Naive thymus-derived CD8-positive, alpha-beta T cell (primary cell): Measurements from ENCODE around the gene CLK2. TPM values are rescaled to one million over a fixed set of nuclear protein-coding genes. Genes with fewer than 3 reads are reported as not detected.
"Not testable (repeated sequence)": the region's sequence is repeated elsewhere in the genome, so short reads cannot be mapped to it uniquely, and the experiment has no call there.

Experiments used
- ATAC-seq, 2 donors: fragments of 150-1000 bp; cut with Tn5 transposase in 1 of 2; sonication (Bioruptor Pico), chemical (Tn5 transposase) in 1 of 2; 1 replicate in 1 of 2; 2 replicates in 1 of 2; pipeline ENCODE4 v1.10.0; 2021; ENCODE audit warnings: mild to moderate bottlenecking in 2 of 2, moderate library complexity in 2 of 2
- POLR2A ChIA-PET: fragments of 350-600 bp; sonication (Branson Sonifier 250); formaldehyde crosslinking; loops from one replicate; lab custom pipeline; 2021; ENCODE audit warnings: antibody characterized with exemption; lab: Charles Lee
- DNase-seq, 10 donors: peaks; one replicate each; pipeline versions ENCODE4 v3.0.0 to v3.0.0-alpha.2; 2020 to 2022
- H3K27ac Mint-ChIP-seq, 10 donors: one replicate each; pipeline ENCODE4 v1.8.0; 2020 to 2022; ENCODE audit warnings: mild to moderate bottlenecking in 10 of 10, mixed read lengths in 10 of 10, moderate library complexity in 4 of 10, inconsistent platforms in 1 of 10
- H3K27me3 Mint-ChIP-seq, 5 donors: one replicate each; pipeline ENCODE4 v1.8.0; 2021 to 2022; ENCODE audit warnings: mixed read lengths in 5 of 5
- H3K36me3 Mint-ChIP-seq, 3 donors: one replicate each; pipeline ENCODE4 v1.8.0; 2020 to 2022; ENCODE audit warnings: mixed read lengths in 3 of 3, mild to moderate bottlenecking in 2 of 3, inconsistent platforms in 1 of 3
- H3K4me1 Mint-ChIP-seq, 4 donors: one replicate each; pipeline ENCODE4 v1.8.0; 2021 to 2022; ENCODE audit warnings: mixed read lengths in 4 of 4
- H3K4me3 Mint-ChIP-seq, 10 donors: one replicate each; pipeline ENCODE4 v1.8.0; 2020 to 2022; ENCODE audit warnings: mild to moderate bottlenecking in 10 of 10, mixed read lengths in 10 of 10, moderate library complexity in 6 of 10, inconsistent platforms in 1 of 10
- H3K9me3 Mint-ChIP-seq, 9 donors: one replicate each; pipeline ENCODE4 v1.8.0; 2020 to 2022; ENCODE audit warnings: mixed read lengths in 9 of 9, mild to moderate bottlenecking in 3 of 9, inconsistent platforms in 1 of 9, moderate library complexity in 1 of 9
- polyA plus RNA-seq, 3 donors: library from polyadenylated mRNA; unstranded; fragments of 300-500 nt; fragmentation: Illumina TruSeq; gene quantifications; one replicate each; pipeline ENCODE4 v1.2.3, GENCODE V29; 2021
- total RNA-seq, 8 experiments: library from RNA in 2 of 8; stranded (reverse) in 2 of 8; gene quantifications; one replicate each; pipeline ENCODE4 v1.2.3 and lab custom pipeline; 2021 to 2026

CLK2 gene
- total and polyA plus RNA-seq, 5 experiments from 2014 or later = 11.3 to 134 (median 22.6) TPM

DNA sequence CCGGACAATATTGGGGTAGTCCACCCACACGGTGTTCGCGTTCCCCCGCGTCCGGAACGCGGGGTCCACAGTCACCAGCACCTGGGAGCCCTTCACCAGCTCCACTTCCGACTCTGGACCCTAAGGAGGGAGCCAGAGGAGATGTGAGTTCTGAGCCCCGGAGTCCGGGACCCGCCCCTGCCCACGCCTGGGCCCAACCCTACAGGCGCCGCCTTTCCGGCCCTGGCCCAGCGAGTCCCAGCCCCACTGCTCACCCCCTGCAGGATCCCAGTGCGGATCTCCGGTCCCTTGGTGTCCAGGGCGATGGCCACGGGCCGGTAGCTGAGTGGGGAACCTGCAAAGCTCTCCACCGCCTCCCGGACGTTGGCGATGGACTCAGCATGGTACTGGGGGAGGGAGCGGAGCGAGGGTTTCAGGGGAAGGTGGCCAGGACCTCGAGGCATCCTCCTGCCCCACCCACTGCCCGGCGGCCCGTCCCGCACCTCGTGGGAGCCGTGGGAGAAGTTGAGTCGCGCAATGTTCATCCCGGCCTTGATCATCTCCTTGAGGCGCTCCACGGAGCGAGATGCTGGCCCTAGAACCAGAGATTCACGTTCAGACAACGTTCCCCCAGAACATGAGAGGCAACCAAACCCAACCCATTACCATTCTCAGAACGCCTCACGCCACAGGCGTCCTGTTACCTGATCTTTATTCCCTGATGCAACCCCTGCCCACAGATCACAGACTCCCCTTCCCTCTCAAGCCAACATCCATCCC lies 22.1 kb upstream of the CLK2 start:
- H3K9me3 Mint-ChIP-seq = no peaks in the 10 kb centered on the region
- POLR2A ChIA-PET = no interaction called here
- peaks cover 0 to 2% (median 0%) of the 10 kb centered on the region in 3 donors for H3K36me3 Mint-ChIP-seq
- no peak overlapping the region for H3K4me3 Mint-ChIP-seq
- H3K4me1 Mint-ChIP-seq = peaks cover 3 to 11% (median 6%) of the 10 kb centered on the region in 4 donors
- no peak overlapping the region for H3K27ac Mint-ChIP-seq
- H3K27me3 Mint-ChIP-seq = peaks cover 23 to 49% (median 38%) of the 10 kb centered on the region in 5 donors
- DNase-seq = no peak
- no peak for ATAC-seq

DNA sequence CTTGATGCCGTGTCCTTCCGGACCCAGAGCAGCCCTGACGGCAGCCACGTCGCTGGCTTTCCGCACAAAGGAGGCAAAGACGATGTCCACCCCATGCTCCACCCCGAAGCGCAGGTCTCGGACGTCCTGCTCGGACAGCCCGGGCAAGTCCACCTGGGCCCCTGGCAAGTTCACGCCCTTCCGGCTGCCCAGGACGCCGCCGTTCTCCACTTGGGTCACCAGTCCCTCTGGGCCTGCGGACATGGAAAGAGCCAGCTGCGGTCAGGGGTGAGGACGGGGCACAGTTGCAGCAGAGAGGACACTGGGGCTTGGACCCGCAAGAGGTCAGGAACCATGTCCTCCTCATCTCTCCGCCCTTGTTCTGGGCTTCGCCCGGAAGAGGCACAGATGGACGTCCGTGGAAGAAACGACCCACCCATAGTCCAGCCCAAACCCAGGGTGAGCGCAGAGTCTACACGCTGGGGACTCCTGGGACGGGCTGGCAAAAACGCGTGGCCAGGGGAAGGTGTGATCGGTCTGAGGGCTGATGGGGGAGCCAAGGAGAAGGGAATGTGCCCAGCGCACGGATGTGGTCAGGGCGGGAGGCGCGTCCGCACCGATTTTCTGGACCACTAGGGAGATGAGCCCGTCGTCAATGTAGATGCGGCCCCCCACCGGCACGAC lies 21.3 kb upstream of the CLK2 start:
- peak overlapping the region in 1 of 10 donors; percentile 54 for H3K27ac Mint-ChIP-seq
- H3K4me1 Mint-ChIP-seq = peaks cover 3 to 11% (median 6%) of the 10 kb centered on the region in 4 donors
- H3K36me3 Mint-ChIP-seq = peaks cover 0 to 2% (median 0%) of the 10 kb centered on the region in 3 donors
- no peaks in the 10 kb centered on the region for H3K9me3 Mint-ChIP-seq
- H3K27me3 Mint-ChIP-seq = peaks cover 25 to 49% (median 42%) of the 10 kb centered on the region in 5 donors
- no peak for ATAC-seq
- no peak for DNase-seq
- H3K4me3 Mint-ChIP-seq = peak overlapping the region in 4 of 10 donors; percentile 0 to 61 (median 42)
- POLR2A ChIA-PET = no interaction called here

DNA sequence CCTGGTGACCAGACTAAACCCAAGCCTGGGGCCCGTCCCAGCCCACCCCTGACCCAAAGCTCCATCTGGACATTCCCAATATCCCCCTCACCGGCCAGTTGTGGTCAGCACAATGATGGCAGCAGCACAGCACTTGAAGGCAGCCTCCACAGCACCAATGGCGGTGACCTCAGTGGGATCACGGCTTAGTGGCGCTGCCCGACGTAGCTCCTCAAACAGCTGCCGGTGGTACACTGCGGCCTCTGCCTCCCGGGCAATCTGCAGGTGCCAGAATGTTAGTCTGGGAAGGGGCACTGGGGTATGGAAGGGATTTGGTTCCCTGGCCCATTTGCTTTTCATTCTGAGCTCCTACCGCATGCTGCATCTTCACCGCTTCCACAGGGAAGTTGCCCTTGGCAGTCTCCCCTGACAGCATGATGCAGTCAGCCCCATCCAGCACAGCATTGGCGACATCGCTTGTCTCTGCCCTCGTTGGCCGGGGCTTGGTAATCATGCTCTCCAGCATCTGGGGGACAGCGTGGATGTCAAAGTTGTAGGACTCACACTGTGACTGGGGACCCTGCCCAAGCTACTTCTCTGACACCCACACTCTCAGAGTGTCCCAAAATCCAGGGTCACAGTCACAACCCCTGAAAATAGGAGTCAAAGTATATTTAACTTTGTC lies 19.9 kb upstream of the CLK2 start:
- peaks cover 3 to 11% (median 6%) of the 10 kb centered on the region in 4 donors for H3K4me1 Mint-ChIP-seq
- ATAC-seq (no peak), DNase-seq (no peak)
- H3K27ac Mint-ChIP-seq = peak overlapping the region in 1 of 10 donors; percentile 38
- no peaks in the 10 kb centered on the region for H3K9me3 Mint-ChIP-seq
- H3K36me3 Mint-ChIP-seq = peaks cover 0 to 2% (median 0%) of the 10 kb centered on the region in 3 donors
- H3K27me3 Mint-ChIP-seq = peaks cover 25 to 49% (median 39%) of the 10 kb centered on the region in 5 donors
- no peak overlapping the region for H3K4me3 Mint-ChIP-seq
- POLR2A ChIA-PET = interaction anchor here (0.9 kb wide), 1 partner anchor 28 kb away, joined by 4 read pairs; no protein-coding TSS in a partner anchor

DNA sequence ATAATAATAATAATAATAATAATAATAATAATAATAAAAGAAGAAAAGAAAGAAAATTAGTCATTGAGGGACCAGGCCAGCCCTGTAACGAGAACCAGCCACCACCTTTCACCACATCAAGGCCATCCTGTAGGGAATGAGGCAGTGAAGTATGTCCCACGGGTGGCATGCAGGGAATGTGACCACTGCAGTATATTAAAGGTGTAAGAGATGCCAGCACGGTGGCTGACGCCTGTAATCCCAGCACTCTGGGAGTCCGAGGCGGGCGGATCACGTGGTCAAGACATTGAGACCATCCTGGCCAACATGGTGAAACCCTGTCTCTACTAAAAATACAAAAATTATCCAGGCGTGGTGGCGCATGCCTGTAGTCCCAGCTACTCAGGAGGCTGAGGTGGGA lies 17.7 kb upstream of the CLK2 start:
- POLR2A ChIA-PET = interaction anchor here (0.7 kb wide), 1 partner anchor 372 kb away, joined by 3 read pairs; no protein-coding TSS in a partner anchor
- Mint-ChIP-seq H3K4me1 (peaks cover 3 to 11% (median 6%) of the 10 kb centered on the region in 4 donors), H3K27me3 (peaks cover 15 to 28% (median 21%) of the 10 kb centered on the region in 5 donors)
- not testable (repeated sequence) for H3K9me3 Mint-ChIP-seq, H3K4me3 Mint-ChIP-seq, H3K27ac Mint-ChIP-seq, H3K36me3 Mint-ChIP-seq, ATAC-seq, DNase-seq

DNA sequence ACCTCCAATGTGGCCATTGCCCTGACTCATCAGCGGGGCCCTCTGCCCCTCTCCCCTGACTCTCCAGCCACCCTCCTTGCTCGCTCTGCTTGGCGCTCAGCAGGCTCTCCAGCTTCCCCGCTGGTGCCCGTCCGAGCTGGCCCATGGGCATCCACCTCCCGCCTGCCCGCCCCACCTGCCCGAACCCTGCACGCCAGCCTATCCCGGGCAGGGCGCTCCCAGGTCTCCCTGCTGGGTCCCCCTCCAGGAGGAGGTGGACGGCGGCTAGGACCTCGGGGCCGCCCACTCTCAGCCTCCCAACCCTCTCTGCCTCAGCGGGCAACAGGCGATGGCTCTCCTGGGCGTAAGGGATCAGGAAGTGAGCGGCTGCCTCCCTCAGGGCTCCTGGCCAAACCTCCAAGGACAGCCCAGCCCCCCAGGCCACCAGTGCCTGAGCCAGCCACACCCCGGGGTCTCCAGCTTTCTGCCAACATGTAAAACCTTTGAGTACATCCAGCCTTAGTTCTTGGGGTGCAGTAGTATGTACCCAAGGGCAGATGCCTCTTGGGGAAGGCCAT lies 14.8 kb upstream of the CLK2 start:
- Mint-ChIP-seq H3K9me3 (no peaks in the 10 kb centered on the region), H3K27me3 (peaks cover 0 to 7% (median 5%) of the 10 kb centered on the region in 5 donors), H3K4me1 (no peaks in the 10 kb centered on the region), H3K4me3 (no peak overlapping the region), H3K36me3 (no peaks in the 10 kb centered on the region), H3K27ac (no peak overlapping the region)
- POLR2A ChIA-PET = no interaction called here
- DNase-seq = no peak
- ATAC-seq = no peak

DNA sequence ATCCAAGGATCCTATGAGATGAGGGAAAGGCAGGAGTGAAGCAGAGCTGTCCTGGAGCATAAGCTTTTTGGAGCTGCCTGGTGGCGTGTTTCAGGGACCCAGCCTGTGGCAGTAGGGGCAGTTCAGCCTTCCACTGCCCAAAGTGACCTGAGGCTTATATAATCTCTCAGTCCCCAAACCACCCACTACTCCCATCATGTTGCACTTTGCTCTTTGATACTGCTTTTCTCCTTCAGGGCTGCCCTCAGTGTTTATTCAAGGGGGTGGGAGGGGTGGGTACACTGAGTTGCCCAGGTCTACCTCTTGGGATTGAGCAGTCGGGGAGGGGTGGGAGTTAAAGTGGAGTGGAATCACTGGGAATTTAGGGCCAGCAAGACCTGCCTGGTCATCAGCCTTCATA lies 13.2 kb upstream of the CLK2 start:
- no peaks in the 10 kb centered on the region for H3K4me1 Mint-ChIP-seq
- ATAC-seq (no peak), DNase-seq (no peak)
- H3K36me3 Mint-ChIP-seq = no peaks in the 10 kb centered on the region
- no peak overlapping the region for H3K27ac Mint-ChIP-seq
- no peaks in the 10 kb centered on the region for H3K9me3 Mint-ChIP-seq
- H3K4me3 Mint-ChIP-seq = no peak overlapping the region
- POLR2A ChIA-PET = no interaction called here
- peaks cover 0 to 5% (median 3%) of the 10 kb centered on the region in 5 donors for H3K27me3 Mint-ChIP-seq

DNA sequence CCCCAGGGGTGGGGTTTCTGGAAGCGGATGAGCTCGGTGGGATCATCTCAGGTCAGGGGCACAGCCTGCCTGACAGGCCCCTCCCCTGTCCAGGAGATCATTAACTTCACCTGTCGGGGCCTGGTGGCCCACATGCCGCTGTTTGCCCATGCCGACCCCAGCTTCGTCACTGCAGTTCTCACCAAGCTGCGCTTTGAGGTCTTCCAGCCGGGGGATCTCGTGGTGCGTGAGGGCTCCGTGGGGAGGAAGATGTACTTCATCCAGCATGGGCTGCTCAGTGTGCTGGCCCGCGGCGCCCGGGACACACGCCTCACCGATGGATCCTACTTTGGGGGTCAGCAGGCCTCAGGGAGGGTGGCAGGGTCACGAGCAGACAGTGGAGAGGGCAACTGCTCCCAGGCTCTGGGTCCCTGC lies 12.3 kb upstream of the CLK2 start:
- no peak for DNase-seq
- Mint-ChIP-seq H3K4me1 (no peaks in the 10 kb centered on the region), H3K27me3 (peaks cover 0 to 4% (median 0%) of the 10 kb centered on the region in 5 donors), H3K27ac (no peak overlapping the region), H3K9me3 (no peaks in the 10 kb centered on the region), H3K4me3 (no peak overlapping the region), H3K36me3 (no peaks in the 10 kb centered on the region)
- POLR2A ChIA-PET = interaction anchor here (0.5 kb wide), 1 partner anchor 49 kb away, joined by 3 read pairs; no protein-coding TSS in a partner anchor
- ATAC-seq = no peak

DNA sequence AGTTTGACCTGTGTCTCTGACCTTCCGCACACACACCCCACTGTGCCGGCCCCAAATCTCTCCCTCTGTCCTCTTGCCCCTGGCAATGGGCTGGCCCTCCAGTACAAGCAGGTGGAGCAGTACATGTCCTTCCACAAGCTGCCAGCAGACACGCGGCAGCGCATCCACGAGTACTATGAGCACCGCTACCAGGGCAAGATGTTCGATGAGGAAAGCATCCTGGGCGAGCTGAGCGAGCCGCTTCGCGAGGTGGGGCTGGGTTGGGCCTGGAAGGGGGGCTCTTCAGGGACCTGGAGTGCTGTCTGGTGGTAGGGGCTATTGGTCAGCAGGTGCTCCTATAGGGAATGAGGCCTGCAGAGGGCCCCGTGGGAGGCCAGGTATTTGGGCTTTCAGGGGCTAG lies 11.8 kb upstream of the CLK2 start:
- DNase-seq (no peak), ATAC-seq (no peak)
- no peak overlapping the region for H3K4me3 Mint-ChIP-seq
- POLR2A ChIA-PET = no interaction called here
- no peaks in the 10 kb centered on the region for H3K9me3 Mint-ChIP-seq
- H3K27ac Mint-ChIP-seq = no peak overlapping the region
- no peaks in the 10 kb centered on the region for H3K4me1 Mint-ChIP-seq
- no peaks in the 10 kb centered on the region for H3K36me3 Mint-ChIP-seq
- H3K27me3 Mint-ChIP-seq = peaks cover 0 to 2% (median 0%) of the 10 kb centered on the region in 5 donors

DNA sequence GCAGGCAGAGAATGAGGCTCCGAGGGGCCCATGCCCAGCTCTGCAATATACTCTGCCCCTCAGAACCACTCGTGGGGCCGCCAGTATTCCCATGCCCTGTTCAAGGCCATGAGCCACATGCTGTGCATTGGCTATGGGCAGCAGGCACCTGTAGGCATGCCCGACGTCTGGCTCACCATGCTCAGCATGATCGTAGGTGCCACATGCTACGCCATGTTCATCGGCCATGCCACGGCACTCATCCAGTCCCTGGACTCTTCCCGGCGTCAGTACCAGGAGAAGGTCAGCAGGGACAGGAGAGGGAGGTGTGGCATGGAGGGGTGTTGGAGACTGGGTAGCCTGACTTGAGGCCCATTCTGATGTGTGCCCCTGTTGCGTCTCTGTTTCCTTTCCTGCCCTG lies 11.2 kb upstream of the CLK2 start:
- no peaks in the 10 kb centered on the region for H3K27me3 Mint-ChIP-seq
- no peak for DNase-seq
- ATAC-seq = no peak
- no peaks in the 10 kb centered on the region for H3K36me3 Mint-ChIP-seq
- no peaks in the 10 kb centered on the region for H3K4me1 Mint-ChIP-seq
- POLR2A ChIA-PET = no interaction called here
- H3K4me3 Mint-ChIP-seq = no peak overlapping the region
- no peak overlapping the region for H3K27ac Mint-ChIP-seq
- H3K9me3 Mint-ChIP-seq = no peaks in the 10 kb centered on the region

DNA sequence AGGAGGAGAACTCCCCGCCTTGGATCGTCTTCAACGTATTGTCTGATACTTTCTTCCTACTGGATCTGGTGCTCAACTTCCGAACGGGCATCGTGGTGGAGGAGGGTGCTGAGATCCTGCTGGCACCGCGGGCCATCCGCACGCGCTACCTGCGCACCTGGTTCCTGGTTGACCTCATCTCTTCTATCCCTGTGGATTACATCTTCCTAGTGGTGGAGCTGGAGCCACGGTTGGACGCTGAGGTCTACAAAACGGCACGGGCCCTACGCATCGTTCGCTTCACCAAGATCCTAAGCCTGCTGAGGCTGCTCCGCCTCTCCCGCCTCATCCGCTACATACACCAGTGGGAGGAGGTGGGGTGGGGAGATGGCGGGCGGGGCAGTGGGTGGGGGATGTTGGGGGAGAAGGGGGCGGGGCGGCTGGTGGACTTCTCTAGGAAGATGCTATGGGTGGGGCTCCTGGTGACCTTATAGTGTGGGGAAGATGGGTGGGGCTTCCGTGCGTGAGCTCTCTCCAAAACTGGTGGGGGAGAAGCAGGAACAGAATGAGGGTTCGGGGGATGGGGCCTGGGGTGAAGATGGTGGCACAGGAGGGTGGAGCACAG lies 9.3 kb upstream of the CLK2 start:
- Mint-ChIP-seq H3K4me1 (peaks cover 2 to 9% (median 7%) of the 10 kb centered on the region in 4 donors), H3K27me3 (no peaks in the 10 kb centered on the region), H3K36me3 (no peaks in the 10 kb centered on the region), H3K27ac (peak overlapping the region in 1 of 10 donors; percentile 20), H3K9me3 (no peaks in the 10 kb centered on the region), H3K4me3 (no peak overlapping the region)
- POLR2A ChIA-PET = no interaction called here
- DNase-seq (no peak), ATAC-seq (no peak)

DNA sequence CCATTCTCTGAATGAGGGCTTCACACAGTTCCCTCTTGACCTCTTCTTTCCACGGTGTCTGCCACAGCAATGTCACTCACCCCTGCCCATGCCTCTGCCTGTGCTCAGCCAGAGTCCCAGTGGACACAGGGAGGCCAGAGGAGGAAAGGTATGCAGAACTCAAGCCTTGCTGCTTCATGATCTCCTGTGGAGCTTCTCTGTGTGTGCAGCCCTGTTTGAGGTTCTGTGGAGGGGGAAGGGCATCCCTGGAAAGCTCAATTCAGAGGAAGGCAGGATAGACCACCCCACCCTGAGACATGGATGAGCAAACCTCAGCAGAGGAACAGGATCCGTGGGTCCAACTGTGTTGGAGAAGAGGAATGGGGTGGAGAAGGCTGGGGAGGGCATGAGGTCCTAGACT lies 6.0 kb upstream of the CLK2 start:
- POLR2A ChIA-PET = no interaction called here
- no peaks in the 10 kb centered on the region for H3K36me3 Mint-ChIP-seq
- no peaks in the 10 kb centered on the region for H3K27me3 Mint-ChIP-seq
- no peak for ATAC-seq
- H3K9me3 Mint-ChIP-seq = no peaks in the 10 kb centered on the region
- peak overlapping the region in 2 of 10 donors; percentile 14 to 51 for H3K4me3 Mint-ChIP-seq
- peaks cover 10 to 27% (median 22%) of the 10 kb centered on the region in 4 donors for H3K4me1 Mint-ChIP-seq
- H3K27ac Mint-ChIP-seq = peak overlapping the region in 2 of 10 donors; percentile 42 to 46
- DNase-seq = no peak

DNA sequence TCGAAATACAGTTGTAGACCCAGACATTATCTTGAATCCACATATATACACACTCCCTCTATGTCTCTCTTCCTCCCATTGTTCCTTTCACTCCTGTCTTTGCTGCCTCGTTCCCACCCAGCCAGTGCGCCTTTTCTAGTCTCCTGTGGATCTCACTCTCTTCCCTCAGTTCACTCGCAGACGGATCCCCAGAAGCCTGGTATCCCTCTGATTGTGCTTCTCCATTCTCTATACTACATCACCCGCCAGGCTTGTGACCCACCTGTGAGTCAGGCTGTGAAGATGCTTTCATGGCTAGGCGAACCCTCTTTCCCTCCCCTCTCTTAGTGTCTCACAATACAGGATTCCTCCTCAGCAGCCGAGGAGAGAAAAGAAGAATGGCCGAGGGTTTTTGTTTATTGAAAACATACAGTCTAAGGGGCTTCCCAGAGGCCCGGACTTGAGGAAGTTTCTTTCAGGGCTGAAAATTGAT lies 5.4 kb upstream of the CLK2 start:
- POLR2A ChIA-PET = interaction anchor here (0.8 to 1.3 kb wide), 3 partner anchors 33 to 45 kb away, joined by 3 to 4 read pairs (median 3); no protein-coding TSS in a partner anchor
- no peaks in the 10 kb centered on the region for H3K36me3 Mint-ChIP-seq
- ATAC-seq (no peak), DNase-seq (no peak)
- H3K27me3 Mint-ChIP-seq = no peaks in the 10 kb centered on the region
- no peaks in the 10 kb centered on the region for H3K9me3 Mint-ChIP-seq
- peaks cover 10 to 28% (median 24%) of the 10 kb centered on the region in 4 donors for H3K4me1 Mint-ChIP-seq
- peak overlapping the region in 9 of 10 donors; percentile 24 to 83 (median 75) for H3K4me3 Mint-ChIP-seq
- peak overlapping the region in 8 of 10 donors; percentile 5 to 88 (median 46) for H3K27ac Mint-ChIP-seq
